ENCODE measurements around the gene ASXL1. TPM values are rescaled to one million over a fixed set of nuclear protein-coding genes. Genes with fewer than 3 reads are reported as not detected.

ASXL1 gene
- total RNA-seq, 1 donor: 68.8 TPM

GRCh38 chr20:32436968-32437367, 78.8 kb downstream of the ASXL1 start:
- Histone ChIP-seq H3K4me3 (ENCODE audit: insufficient read depth, low read length) (no peak overlapping the region), H2AFZ (ENCODE audit: low read length) (no peak overlapping the region), H3K79me2 (ENCODE audit: insufficient read depth, low read length) (peaks cover 30% of the 10 kb centered on the region), H3K36me3 (ENCODE audit: insufficient read depth, low read length) (peaks cover 83% of the 10 kb centered on the region), H3K27ac (ENCODE audit: low read depth, low read length) (no peak overlapping the region), H3K9me3 (ENCODE audit: low read depth, low read length) (no peaks in the 10 kb centered on the region), H3K4me1 (ENCODE audit: insufficient read depth, low read length) (peaks cover 21% of the 10 kb centered on the region), H3K4me2 (ENCODE audit: insufficient read depth, low read length) (no peak overlapping the region), H4K20me1 (ENCODE audit: insufficient read depth, low read length) (peaks cover 49% of the 10 kb centered on the region), H3K27me3 (ENCODE audit: insufficient read depth, low read length) (no peaks in the 10 kb centered on the region)
- TF ChIP-seq CTCF (IDR thresholded peaks at IDR 0.05; ENCODE audit: extremely low read depth, low read depth, low read length): no peak
- no peak for DNase-seq (ENCODE audit: insufficient read length, low spot score, missing footprints)

GRCh38 chr20:32437391-32438074, 79.4 kb downstream of the ASXL1 start:
- peak; percentile 42 for DNase-seq (ENCODE audit: insufficient read length, low spot score, missing footprints)
- H3K36me3 ChIP-seq (ENCODE audit: insufficient read depth, low read length): peaks cover 78% of the 10 kb centered on the region
- H3K27me3 ChIP-seq (ENCODE audit: insufficient read depth, low read length): no peaks in the 10 kb centered on the region
- no peak overlapping the region for H2AFZ ChIP-seq (ENCODE audit: low read length)
- no peaks in the 10 kb centered on the region for H3K9me3 ChIP-seq (ENCODE audit: low read depth, low read length)
- no peak overlapping the region for H3K4me3 ChIP-seq (ENCODE audit: insufficient read depth, low read length)
- peaks cover 47% of the 10 kb centered on the region for H4K20me1 ChIP-seq (ENCODE audit: insufficient read depth, low read length)
- H3K4me2 ChIP-seq (ENCODE audit: insufficient read depth, low read length): no peak overlapping the region
- peaks cover 21% of the 10 kb centered on the region for H3K4me1 ChIP-seq (ENCODE audit: insufficient read depth, low read length)
- H3K27ac ChIP-seq (ENCODE audit: low read depth, low read length): no peak overlapping the region
- H3K79me2 ChIP-seq (ENCODE audit: insufficient read depth, low read length): peaks cover 30% of the 10 kb centered on the region
- peak; percentile 22 for TF ChIP-seq CTCF (IDR thresholded peaks at IDR 0.05; ENCODE audit: extremely low read depth, low read depth, low read length)

- peak; percentile 30 for DNase-seq (ENCODE audit: insufficient read length, low spot score, missing footprints)
- no peak overlapping the region for H3K4me3 ChIP-seq (ENCODE audit: insufficient read depth, low read length)
- peaks cover 30% of the 10 kb centered on the region for H3K79me2 ChIP-seq (ENCODE audit: insufficient read depth, low read length)
- H3K9me3 ChIP-seq (ENCODE audit: low read depth, low read length): no peaks in the 10 kb centered on the region
- TF ChIP-seq CTCF (IDR thresholded peaks at IDR 0.05; ENCODE audit: extremely low read depth, low read depth, low read length): no peak
- H3K27me3 ChIP-seq (ENCODE audit: insufficient read depth, low read length): no peaks in the 10 kb centered on the region
- H3K4me2 ChIP-seq (ENCODE audit: insufficient read depth, low read length): peak overlapping the region; percentile 11
- peaks cover 21% of the 10 kb centered on the region for H3K4me1 ChIP-seq (ENCODE audit: insufficient read depth, low read length)
- no peak overlapping the region for H2AFZ ChIP-seq (ENCODE audit: low read length)
- H3K27ac ChIP-seq (ENCODE audit: low read depth, low read length): peak overlapping the region; percentile 64
- peaks cover 69% of the 10 kb centered on the region for H3K36me3 ChIP-seq (ENCODE audit: insufficient read depth, low read length)
- H4K20me1 ChIP-seq (ENCODE audit: insufficient read depth, low read length): peaks cover 54% of the 10 kb centered on the region
Observed at GRCh38 chr20:32438331-32438858, 80.3 kb downstream of the ASXL1 start.

- peak; percentile 95 for DNase-seq (ENCODE audit: insufficient read length, low spot score, missing footprints)
- Histone ChIP-seq H3K4me1 (ENCODE audit: insufficient read depth, low read length) (peaks cover 24% of the 10 kb centered on the region), H3K9me3 (ENCODE audit: low read depth, low read length) (no peaks in the 10 kb centered on the region), H3K36me3 (ENCODE audit: insufficient read depth, low read length) (peaks cover 67% of the 10 kb centered on the region), H4K20me1 (ENCODE audit: insufficient read depth, low read length) (peaks cover 61% of the 10 kb centered on the region), H3K4me2 (ENCODE audit: insufficient read depth, low read length) (peak overlapping the region; percentile 11), H3K27ac (ENCODE audit: low read depth, low read length) (peak overlapping the region; percentile 64), H2AFZ (ENCODE audit: low read length) (no peak overlapping the region), H3K4me3 (ENCODE audit: insufficient read depth, low read length) (no peak overlapping the region), H3K79me2 (ENCODE audit: insufficient read depth, low read length) (peaks cover 35% of the 10 kb centered on the region), H3K27me3 (ENCODE audit: insufficient read depth, low read length) (no peaks in the 10 kb centered on the region)
- TF ChIP-seq CTCF (IDR thresholded peaks at IDR 0.05; ENCODE audit: extremely low read depth, low read depth, low read length): peak; percentile 42
Observed at GRCh38 chr20:32439132-32439829, 81.2 kb downstream of the ASXL1 start.

Measured in osteoblast (primary cell).